ENCODE data around the gene RBPJL.

The RBPJL gene

DNA sequence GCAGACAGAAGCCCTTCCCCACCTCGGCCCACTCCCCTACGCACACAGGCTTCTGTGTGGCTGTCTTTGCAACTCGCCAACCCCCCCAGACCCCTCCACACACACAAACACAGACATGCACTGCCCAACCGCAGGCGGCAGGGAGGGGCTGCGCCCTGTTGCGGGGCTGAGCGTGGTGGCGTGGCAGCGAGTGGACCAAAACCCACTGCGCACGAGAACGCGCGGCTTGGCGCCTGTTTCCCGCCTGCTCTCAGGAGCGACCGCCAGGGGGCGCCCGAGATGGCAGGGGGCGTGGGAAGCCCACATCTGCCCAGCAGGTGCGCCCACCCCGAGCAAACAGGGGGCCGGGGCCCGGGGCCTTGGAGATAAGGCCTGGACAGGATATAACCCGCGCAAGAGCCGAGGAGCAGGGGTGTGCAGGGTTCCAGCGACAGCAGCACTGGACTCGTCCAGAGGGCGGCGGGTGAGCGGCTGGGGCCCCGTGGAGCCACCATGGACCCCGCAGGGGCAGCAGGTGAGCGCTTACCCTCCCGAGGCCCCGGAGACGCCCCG, at the start of gene RBPJL:
RBPJL (plus strand) TSS at position 410 of the 552 bp plus-strand sequence; CDS start at position 493, 83 bp downstream.
- DNase-seq = peak; percentile 12 to 30

GRCh38 chr20:45257161-45257560, 49.5 kb upstream of the RBPJL start:
- DNase-seq = no peak

GRCh38 chr20:45257711-45258110, 48.9 kb upstream of the RBPJL start:
- no peak for DNase-seq

- DNase-seq = no peak
Observed at GRCh38 chr20:45258259-45258658, 48.4 kb upstream of the RBPJL start.

DNA sequence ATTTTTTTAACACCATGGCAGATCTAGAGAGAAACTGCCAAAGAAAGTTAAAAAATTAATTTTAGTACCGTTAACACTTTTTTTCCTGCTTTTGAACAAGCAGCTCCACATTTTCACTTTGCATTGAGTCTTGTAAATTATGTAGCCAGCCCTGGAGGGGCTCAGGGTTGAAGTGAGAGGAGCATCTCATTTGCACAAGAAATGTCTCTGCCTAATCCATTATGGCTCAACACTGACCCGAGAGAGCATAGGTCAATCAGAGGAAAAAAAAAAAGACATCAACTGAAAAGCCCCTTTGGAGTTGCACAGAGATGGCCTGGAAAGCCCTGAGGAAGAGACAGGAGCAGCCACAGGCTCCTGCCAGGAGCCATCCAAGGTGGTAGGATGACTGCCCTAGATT, 48.0 kb upstream of the RBPJL start:
- no peak for DNase-seq

DNA sequence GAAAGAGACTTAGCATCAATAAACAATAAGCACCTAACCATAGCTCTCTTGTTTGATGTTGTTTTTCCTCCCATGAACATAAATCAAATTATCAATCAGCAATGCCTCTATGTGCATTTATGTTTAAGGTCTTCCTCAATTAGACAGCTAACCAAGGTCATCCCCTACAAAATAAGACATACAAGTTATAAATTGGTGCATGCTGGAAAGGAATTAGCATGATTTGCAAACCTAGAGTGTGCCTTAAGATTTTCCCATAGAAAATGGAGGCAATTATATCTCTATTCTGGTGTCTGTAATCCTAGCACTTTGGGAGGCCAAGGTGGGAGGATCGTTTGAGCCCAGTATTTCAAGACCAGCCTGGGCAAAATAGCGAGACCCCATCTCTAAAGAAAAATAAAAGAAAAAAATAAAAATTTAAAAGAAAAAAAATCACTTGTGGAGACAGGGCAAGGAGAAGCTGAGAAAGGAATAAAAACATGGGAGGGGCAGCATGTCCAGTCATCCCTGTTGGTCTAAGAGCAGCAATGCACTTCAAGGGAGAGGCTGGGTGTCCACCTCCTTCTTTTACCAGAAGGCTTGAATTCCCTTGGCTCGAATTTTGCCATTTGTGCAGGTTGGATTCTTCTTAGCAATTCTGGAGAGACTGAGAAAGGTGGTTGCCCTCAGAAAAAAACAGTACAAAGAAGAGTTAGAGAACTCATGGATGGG, 42.9 kb upstream of the RBPJL start:
- no peak for DNase-seq

- DNase-seq = no peak
Observed at GRCh38 chr20:45266977-45267376, 39.7 kb upstream of the RBPJL start.

GRCh38 chr20:45268531-45268930, 38.1 kb upstream of the RBPJL start:
- no peak for DNase-seq

DNA sequence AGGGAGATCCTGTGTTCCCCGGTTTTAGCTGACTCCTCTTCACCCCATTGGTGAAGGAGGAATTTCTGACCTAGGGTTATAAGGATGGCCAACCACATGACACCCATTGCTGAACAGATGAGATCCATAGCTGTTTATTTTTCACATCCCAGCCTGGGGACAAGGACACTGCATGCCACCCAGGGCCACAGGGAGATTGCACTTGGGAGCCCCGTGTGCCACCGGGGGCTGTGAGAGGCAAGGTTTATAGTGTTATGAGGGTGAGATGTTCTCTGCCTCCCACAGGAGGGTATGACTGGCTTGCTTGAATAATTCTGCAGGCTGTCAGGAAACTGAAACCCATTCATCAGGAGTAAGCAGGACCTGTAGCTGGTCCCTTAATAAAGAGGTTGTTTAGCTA, 37.6 kb upstream of the RBPJL start:
- no peak for DNase-seq

DNA sequence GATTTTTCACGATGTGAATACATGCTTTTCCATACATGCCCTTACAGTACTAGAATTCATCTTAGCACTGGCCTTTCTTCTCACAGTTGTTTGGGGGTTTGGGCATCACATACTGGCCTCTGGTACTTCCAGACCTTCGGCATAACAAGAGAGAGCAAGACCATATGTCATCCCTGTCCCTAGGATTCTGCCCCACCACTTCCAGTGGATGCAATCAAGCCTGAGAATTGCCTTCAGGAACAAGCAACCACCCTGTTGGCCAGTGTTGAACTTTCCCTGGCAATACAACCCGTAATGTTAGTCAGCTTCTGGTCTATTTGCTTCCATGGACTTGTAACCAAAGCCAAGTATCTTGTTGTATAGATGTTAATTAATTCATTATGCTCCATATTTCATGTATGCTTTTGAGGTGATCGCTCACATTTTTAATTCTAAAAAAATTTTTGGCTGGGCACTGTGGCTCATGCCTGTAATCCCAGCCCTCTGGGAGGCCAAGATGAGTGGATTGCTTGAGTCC, 36.8 kb upstream of the RBPJL start:
- DNase-seq = no peak

DNA sequence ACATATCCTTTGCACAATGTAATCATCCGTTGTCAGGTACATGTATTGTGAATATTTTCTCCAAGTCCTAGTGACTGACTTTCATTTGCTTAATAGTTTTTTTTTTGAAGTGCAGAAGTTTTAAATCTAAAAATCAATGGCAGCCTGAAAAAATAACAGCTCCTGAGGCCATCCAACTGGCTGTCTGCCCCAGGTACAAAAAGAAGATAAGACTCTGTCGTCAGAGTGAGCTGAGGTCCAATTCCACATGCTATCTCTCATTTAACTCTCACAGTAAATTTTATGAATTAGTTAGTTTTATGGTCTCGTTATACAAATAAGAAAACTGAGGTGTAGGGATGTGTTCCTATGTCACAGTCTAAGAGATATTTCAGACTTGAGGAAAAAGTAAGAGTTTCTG, 31.3 kb upstream of the RBPJL start:
- DNase-seq = no peak

DNA sequence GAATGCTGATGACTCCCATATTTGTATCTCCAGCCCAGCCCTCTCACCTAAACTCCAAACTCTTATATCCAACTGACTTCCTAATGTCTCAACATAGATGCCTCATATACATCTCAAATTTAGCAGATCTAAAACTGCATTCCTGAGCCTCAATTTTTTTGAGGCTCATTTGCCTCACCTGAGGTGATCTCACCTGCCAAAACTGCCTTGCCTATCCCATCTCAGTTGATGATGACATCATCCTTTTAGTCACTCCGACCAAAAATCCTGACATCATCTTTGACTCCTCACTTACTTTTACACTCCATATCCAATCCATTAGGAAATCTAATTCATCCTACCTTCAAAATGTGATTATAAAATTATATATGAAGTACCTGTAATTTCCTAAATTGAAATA, 26.6 kb upstream of the RBPJL start:
- no peak for DNase-seq

GRCh38 chr20:45282700-45283550, 23.7 kb upstream of the RBPJL start:
- DNase-seq = no peak

- no peak for DNase-seq
Observed at GRCh38 chr20:45283551-45284057, 23.0 kb upstream of the RBPJL start.

GRCh38 chr20:45288376-45288775, 18.3 kb upstream of the RBPJL start:
- DNase-seq = no peak

DNA sequence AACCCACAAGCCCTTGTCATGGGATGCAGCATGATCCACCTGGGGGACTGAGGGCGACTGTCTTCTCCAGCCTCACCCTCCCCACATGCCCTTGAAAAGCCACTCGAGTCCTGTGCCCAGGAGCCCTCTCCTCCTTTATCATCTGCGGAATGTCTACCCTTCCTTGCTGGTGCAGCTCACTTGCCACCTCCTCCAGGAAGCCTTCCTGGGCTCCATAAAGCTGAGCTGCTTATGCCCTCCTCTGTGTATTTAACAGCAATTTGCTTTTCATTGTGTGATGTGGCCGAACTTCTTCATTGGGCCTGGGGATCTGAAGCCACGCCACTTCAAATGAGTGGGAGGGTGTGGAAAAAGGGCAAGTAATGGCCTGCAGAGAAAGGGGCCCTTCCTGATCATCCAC, 17.8 kb upstream of the RBPJL start:
- no peak for DNase-seq

DNA sequence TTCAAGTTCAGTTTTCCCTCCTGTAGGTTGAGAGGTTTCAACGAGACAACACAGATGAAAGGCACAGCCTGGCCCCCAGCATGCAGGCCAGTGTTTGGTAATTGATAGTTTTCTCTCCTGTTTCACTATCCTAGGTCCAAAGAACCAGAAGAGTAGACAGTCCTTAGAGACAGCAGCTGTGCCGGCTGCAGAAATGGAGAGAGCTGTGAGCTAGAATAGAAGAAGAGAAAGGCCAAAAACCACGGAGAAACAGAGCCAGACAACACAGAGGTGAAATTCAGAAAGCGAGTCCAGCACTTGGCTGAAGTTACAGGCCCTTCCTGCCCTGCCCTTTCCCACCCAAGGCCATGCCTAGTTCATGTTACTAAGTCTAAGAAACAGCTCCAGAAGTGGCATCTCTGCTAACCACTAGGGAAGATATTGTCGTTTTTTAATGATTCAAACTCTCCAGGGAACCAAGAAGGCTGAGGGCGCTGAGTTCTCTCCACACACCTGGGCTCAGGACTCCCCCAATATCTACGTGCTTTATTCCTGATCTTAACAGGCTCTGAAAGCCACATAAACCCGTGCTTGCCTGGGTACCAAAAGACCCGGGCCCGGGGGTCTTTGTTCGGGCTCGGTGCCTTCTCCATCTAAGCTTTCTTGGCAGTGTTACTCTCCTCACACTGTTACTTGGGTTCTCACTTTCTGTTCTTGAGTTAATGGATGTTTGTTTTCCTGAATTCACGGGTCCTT, 16.5 kb upstream of the RBPJL start:
- DNase-seq = no peak

DNA sequence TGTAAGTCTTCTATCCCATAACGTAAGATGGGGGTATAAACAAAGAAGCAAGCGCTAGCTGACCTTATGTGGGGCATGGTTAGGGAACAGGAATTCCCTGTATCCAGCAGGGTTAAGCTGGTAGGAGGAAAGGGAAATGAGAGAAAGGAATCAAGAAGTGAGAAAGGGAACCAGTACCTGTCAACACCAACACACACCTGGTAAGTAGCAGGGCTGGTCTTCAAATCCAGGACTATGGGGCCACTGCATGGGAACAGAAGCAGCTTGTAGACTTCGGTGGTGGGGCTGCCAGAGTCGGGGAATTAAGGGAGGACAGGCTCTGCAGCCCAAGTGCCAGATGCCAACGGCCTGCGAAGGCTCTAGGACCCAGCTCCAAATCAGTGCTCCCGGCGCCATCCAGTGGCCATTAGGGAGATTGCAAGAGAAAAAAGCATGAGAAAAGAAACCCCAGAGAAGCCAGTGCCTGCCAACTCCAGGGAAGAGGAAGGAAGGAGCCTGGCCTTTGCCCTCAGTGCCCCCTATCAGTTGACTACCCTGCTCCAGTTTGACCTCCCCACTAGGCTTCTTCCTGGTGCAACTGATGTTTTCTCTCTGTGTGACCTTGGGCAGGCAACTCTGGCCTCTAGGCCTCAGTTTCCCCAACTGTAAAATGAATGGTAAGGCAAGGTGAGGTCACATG, 15.8 kb upstream of the RBPJL start:
- peak; percentile 62 to 75 for DNase-seq

GRCh38 chr20:45291526-45291925, 15.1 kb upstream of the RBPJL start:
- no peak for DNase-seq

- no peak for DNase-seq
Observed at GRCh38 chr20:45292343-45292742, 14.3 kb upstream of the RBPJL start.

GRCh38 chr20:45293041-45294002, 13.3 kb upstream of the RBPJL start:
- peak; percentile 67 to 76 for DNase-seq

All from CD4-positive, alpha-beta T cell treated with Interferon alpha-2 for 1 hour (primary cell).